ENCODE measurements around the gene DNAJB13.
"Not testable (repeated sequence)": the region's sequence is repeated elsewhere in the genome, so short reads cannot be mapped to it uniquely, and the experiment has no call there.

Gene DNAJB13, protein sequence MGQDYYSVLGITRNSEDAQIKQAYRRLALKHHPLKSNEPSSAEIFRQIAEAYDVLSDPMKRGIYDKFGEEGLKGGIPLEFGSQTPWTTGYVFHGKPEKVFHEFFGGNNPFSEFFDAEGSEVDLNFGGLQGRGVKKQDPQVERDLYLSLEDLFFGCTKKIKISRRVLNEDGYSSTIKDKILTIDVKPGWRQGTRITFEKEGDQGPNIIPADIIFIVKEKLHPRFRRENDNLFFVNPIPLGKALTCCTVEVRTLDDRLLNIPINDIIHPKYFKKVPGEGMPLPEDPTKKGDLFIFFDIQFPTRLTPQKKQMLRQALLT

DNA sequence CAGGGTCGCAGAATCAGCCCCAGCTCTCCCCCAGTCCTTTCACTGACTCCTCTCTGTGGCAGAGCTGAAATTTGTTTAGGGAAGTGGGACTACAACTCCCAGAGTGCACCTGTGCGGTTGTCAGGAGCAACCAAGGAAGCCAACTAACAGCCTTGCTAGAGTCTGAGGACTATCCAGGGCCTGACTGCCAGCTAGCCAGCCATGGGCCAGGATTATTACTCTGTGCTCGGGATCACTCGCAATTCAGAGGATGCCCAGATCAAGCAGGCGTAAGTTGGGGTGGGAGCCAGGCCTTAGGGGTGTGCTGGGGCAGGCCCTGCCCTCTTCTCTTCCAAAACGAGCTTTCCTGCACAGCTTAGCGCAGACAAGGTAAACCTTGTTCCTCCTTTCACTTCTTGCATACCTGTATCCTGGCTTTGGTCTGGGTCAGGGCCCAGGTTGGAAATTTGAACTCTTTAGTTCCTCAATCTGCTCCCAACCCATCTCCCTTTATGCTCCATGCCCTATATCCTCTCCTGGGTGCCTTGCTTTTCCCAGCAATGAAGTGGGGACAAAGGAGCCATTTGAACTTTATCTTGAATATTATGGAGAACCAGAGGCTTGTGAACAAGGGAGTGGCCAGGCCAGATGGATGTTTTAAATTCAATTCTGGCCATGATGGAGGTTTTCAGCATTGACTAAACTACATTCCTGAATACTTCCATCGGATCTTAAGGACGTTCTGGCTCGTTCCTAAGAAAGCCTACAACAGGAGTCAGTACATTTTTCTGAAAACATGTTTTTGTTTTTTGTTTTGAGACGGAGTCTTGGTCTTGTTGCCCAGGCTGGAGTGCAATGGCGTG is at the start of gene DNAJB13:
DNAJB13 (plus strand) TSS at position 158 of the 842 bp plus-strand sequence; CDS start at position 202, 44 bp downstream.
- DNase-seq = peak; percentile 70

DNA sequence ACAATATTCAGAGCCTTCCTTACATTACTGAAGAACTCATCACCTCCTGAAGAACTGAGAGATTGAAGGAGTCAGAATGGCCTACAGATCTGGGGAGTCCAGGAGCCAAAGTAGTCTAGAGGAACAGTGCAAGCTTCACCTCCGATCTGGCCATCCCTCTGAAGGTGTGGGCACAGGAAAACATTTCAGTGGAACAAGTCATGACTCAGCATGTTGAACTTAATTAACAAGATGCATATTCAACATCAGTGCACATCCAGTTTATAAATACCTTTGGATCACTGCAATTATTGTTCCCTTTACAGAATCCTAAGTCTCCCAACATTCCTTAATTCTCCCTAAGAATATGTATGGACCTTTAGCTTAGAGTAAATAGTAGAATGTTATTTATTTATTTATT is 48.5 kb upstream of the DNAJB13 start:
- no peak for DNase-seq

DNA sequence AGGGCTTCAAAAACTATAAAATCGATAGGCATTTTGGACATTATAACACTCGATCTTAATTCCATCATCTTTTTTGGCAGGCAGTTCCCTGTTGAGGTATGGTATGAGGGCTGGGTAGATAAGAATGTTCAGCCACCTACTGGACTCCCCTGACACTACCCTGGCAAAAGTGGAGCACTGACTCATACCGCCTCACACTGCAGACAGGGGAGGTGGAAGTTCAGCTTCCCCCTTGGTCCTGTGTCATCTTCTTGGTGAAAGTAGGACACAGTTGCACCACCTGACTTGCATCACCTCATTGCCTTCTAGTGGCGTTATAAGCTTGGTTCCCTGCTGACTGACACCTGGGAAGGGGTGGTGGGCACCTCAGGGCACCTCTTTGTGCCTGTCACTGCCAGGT is 43.6 kb upstream of the DNAJB13 start:
- DNase-seq = no peak

DNA sequence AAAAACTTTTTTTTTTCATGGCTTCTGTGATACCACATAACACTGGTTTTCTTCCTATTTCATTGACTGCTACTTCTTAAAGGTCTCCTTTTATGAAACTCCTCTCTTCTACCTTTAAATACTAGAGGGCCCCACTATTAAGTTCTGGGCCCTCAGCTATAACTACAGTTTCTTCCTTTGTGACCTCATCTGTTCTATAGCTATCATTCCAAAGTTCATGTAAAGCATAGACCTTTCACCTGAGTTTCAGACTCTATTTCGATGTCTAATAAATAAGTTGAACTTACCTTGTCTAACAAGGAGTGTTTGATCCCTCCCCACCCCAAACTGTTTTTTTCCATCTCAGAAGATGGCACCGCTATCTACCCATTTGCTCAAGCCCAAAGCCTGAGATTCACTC is 38.8 kb upstream of the DNAJB13 start:
- DNase-seq = no peak

DNA sequence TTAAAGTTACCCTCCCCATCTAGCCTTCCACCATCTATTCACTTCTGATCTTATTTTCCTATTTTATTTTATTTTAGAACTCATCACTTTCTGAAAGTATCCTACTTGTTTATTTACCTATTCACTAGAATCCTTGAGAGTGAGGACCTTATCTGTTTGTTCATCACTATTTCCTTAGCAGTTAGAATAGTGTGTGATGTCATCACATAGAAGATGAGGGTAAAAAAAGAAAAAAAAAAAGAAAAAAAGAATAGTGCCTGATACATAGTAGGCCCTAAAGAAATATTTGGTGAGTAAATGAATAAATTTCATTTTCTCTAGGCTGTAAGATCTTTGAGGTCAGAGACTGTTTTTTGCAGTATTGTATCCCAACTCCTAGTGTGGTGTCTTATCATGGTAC is 37.4 kb upstream of the DNAJB13 start:
- DNase-seq = no peak

DNA sequence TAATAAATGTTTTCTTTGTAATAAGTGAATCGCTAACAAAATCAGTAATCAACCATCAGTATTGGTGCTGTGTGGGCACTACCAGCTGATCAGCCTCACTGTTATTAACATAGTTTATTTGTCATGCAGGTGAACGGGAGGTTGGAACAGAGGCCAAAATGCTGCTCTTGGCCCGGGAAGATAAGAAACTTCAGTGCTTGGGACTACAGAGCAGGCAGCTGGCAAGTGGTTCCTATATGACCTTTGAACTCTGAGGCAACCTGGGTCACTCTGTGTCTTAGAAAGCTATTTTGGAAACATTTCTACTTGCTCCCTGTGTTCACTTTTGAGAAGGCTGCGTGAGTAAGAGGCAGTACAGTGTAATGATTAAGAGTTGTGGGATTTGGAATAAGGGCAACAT is 36.5 kb upstream of the DNAJB13 start:
- no peak for DNase-seq

DNA sequence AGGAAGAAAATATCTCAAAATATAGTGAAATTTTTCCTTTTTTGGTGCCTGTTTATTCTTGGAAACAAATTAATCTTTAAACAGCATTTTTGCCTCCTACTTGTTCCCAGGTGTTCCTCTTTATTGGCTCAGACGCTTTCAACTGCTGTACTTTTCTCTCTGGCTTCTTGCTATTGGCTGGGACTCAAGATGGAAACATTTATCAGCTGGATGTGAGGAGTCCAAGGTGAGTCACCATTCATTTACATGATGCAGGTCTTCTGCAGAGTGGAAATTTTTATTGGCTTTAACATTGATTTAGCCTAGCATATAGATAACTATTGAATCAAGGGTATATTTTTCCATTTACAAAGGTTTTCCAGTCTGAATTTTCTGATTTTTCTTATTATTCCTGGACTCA is 34.4 kb upstream of the DNAJB13 start:
- DNase-seq = no peak

DNA sequence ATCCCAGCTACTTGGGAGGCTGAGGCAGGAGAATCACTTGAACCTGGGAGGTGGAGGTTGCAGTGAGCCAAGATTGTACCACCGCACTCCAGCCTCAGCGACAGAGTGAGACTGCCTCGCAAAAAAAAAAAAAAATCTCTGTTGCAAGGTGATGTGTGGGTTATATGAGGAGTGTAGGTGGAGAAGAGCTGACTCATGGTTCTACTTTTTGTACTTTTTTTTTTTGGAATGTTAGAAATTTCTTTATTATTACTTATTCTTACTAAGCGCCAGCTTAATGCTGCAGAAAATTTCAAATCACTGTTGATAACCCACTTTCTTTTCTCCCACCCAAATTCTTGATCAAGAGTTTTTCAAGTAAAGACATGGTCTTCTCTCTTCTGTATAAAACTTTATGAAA is 29.6 kb upstream of the DNAJB13 start:
- DNase-seq = no peak

DNA sequence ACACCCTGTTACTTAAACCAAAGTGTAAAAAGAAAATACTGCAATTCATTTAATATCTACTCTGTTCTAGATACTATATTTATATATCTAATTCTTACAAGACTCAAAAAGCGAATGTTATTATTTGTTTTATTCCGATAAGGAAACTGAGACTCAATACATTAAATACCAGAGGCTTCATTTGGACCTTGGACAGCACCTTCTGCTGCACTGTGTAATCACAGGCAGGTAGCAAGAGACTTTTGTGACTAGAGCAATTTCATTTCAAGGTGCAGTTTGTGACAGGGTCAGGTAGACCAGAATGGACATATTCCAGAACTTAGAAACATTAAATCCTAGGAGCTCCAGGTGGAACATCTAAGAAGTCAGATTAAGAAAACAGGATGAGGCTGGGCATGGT is 21.4 kb upstream of the DNAJB13 start:
- no peak for DNase-seq

DNA sequence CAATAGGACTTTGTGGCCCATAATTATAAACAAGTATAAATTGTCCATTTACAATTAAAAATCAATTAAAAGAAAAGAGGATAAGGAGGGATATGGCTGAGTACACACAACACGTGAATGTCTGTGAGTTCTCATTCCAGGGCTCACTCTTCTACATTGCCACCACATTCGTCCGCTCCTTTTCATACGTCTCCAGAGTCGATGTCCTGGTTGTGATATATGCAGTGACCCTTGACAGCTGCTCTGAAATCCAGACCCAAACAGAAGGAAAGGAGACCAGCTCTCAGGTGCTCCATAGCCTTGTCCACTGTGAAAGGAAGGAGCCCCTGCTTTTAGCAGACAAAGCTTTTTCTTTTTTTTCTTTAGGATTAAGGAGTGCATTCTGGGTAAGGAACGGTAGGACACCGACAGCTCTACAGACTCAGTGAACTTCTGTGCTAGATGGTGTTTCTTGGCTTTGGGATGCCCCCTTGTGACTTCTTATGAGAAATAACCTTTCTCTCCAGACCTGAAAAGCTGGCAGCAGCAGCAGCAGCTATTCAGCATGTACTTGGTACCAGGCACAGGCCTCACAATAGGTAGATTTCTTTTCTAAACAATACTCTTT is 19.7 kb upstream of the DNAJB13 start:
- peak; percentile 40 for DNase-seq

DNA sequence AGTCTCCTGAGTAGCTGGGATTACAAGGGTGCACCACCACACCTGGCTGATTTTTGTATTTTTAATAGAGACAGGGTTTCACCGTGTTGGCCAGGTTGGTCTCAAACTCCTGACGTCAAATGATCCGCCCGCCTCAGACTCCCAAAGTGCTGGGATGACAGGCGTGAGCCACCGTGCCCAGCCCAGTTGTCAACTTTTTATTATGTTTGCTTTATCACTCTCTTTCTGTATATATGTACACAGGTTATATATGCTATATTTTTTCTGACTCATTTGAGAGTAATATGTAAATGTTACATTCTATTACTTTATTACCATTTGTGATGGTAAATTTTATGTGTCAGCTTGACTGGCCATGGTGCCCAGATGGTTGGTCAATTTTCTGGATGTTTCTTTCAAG is 18.9 kb upstream of the DNAJB13 start:
- DNase-seq = no peak

DNA sequence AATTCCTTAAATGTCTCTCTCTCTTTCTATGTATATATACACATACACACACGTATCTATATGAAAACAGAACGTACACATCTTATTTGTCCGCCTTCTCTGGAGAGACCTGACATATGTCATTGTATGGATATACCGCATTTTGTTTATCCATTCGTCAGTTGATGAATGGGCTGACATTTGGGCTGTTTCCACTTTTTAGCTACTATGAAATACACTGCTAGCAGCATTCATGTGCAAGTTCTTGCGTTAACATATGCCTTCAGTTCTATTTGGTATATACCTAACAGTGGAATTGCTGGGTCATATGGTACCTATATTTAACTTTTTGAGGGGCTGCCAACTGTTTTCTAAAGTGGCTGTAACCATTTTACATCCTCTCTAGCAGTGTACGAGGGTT is 18.0 kb upstream of the DNAJB13 start:
- DNase-seq = no peak

DNA sequence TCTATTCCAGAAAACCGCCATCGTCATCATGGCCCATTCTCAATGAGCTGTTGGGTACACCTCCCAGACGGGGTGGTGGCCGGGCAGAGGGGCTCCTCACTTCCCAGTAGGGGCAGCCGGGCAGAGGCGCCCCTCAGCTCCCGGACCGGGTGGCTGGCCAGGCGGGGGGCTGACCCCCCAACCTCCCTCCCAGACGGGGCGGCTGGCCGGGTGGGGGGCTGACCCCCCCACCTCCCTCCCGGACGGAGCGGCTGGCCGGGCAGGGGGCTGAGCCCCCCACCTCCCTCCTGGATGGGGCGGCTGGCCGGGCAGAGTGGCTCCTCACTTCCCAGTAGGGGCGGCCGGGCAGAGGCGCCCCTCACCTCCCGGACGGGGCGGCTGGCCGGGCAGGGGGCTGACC is 14.8 kb upstream of the DNAJB13 start:
- not testable (repeated sequence) for DNase-seq

DNA sequence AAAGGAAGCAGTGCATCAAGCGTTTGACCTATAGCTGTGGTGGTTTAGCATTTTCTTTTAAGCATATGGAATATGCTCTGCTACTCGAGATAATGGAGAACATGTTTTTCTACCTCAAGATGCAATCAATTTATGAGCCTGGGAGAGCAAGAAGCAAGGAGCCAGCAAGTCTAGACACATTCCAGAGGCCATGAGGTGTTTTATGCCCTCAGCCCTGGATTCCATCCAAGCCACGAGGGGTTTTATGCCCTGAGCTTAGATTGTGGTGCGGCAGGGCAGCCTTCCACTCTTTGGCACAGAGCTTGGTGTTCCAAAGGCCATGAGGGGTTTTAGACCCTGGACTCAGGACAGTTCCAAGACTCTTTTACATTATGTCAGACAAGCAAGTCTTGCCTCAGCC is 11.7 kb upstream of the DNAJB13 start:
- no peak for DNase-seq

DNA sequence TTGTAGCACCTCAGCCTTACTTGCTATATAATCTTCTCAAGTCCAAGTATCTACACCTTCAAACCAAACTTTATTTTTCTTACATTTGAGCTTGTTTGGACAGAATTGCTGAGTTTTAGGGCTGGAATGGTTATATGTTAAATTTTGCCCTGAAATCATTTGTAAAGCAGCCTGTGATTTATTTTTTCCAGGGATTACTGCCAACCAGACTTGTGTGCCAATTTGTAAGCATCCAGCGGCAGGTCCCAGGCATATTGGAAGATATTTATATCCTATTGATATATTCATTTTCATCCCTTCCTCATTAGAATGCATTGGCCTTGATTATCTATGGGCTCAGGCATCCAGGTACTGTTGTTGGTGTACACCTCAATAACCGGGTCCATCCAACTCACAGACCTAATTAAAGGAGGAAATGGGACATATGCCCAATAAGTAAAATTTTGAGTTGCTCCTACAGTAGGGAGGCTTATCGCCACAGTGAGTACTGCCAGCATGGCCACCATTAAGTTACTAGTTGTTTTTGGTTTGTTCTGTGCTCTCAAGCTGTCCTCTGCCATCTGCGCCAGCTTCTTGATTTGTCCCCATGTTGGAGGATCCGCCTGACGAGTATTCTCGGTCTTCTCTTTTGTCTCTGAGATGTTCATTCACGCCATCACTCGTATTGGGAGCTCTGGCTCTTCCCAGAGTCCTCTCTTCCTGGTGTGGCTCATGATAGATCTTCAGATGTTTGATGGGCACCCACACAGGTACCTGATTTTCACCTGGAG is 9.8 kb upstream of the DNAJB13 start:
- DNase-seq = no peak

DNA sequence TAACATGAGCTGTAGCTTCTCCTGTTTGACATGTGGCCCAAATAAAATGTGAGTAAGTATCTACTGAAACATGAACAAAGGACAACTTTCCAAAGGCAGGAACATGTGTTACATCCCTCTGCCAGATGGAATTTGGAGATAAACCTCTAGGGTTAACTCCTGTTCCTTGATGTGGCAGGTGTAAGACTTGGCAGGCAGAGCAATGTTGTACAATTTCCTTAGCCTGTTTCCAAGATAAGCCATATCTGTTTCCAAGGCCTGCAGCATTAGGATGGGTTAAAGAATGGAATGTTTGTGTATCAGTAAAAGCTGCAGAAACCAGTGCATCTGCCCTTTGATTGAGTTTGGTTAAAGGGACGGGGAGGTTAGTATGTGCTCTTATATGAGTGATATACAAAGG is 8.8 kb upstream of the DNAJB13 start:
- no peak for DNase-seq

DNA sequence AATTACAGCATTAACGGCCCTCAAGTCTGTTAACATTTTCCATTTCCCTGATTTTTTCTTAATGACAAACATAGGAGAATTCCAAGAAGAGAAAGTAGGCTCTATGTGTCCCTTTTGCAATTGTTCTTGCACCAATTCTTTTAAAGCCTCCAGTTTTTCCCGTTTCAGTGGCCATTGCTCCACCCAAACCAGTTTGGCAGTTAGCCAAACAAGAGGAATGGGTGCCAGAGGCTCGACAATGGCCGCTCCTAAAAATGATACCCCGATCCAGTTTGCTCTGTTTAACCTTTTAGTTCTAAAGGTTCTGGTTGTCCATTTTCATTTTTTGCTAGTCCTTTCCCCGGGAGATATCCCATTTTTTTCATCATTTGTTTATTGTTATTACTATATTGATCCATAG is 6.7 kb upstream of the DNAJB13 start:
- no peak for DNase-seq

DNA sequence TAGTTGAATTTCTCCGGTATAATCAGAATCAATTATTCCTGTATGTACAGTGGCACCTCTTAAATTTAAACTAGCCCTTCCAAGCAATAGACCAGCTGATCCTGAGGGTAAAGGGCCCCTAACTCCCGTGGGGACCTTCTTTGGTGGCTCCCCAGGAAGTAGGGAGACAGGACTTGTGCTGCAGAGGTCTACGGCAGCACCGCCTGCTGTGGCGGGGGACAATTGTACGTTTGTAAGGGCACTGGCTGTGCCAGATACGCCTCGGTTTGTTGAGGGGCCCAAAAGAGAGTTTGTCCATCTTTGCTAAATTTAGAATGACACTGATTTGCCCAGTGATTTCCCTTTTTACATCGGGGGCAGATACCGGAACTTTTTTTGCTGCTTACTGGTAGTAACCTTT is 5.9 kb upstream of the DNAJB13 start:
- DNase-seq = no peak

DNA sequence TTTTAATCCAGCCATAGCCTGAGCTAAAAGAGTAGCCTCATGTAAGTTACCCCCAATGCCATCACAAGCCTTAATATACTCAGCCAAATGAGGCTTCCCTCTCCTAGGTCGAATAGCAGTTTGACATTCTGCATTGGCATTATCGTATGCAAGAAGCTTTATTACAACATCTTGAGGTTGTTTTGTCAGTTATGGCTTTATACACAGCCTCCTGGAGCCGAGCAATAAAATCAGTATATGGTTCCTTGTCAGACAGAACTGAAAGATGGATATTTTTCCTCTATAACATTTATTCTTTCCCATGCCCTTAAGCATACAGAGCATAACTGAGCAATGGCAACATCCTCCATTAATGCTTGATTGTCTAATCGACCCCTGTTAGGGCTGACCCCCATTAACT is 5.4 kb upstream of the DNAJB13 start:
- DNase-seq = no peak

DNA sequence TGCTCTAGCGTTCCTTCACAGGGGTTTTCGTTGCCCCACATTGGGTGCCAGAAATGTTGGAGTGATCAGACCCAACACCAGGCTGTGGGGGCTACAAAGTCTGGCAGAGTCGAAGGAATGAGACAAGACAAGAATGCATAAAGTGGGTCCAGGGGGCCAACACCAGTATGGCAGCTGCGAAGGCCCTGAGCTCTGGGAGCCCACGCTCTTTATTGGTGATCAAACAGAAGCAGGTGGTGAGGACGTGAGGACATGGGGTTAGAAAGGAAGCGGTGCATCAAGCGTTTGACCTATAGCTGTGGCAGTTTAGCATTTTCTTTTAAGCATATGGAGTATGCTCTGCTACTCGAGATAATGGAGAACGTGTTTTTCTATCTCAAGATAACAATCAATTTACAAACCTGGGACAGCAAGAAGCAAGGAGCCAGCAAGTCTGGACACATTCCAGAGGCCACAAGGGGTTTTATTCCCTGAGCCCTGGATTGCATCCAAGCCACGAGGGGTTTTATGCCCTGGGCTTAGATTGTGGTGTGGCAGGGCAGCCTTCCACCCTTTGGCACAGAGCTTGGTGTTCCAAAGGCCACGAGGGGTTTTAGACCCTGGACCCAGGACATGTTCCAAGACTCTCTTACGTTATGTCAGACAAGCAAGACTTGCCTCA is 3.9 kb upstream of the DNAJB13 start:
- no peak for DNase-seq

DNA sequence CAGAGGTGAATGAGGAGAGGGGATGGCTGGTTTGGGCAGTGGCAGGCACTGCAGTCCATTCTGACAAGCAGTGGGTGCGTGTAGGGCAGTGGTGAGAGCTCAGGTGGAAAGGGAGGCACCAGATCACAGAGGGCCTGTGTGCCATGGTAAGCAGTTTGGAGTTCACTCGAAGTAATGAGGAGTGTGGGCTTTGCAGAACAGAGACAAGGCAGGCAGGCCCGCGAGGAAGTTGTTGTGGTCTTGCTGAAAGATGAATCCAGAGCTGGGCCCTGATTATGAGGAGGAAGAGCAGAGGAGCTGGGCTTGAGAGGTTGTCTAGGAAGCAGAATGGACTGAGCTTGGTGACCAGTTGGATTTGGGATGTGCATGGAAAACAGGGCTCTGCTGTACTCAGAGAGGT is 1.6 kb upstream of the DNAJB13 start:
- DNase-seq = no peak

DNA sequence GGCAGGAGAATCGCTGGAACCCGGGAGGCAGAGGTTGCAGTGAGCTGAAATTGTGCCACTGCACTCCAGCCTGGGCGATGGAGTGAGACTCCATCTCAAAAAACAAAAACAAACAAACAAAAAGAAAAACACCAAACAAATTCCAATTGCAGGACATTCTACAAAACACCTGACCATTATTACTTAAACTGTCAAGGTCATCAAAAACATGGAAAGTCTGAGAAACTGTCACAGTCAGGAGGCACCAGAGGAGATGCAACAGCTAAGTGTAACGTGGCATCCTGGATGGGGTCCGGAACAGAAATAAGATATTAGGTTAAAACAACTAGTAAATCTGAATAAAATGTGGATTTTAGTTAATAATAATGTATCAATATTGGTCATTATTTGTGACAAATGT is 914 bp upstream of the DNAJB13 start:
- DNase-seq = no peak

DNA sequence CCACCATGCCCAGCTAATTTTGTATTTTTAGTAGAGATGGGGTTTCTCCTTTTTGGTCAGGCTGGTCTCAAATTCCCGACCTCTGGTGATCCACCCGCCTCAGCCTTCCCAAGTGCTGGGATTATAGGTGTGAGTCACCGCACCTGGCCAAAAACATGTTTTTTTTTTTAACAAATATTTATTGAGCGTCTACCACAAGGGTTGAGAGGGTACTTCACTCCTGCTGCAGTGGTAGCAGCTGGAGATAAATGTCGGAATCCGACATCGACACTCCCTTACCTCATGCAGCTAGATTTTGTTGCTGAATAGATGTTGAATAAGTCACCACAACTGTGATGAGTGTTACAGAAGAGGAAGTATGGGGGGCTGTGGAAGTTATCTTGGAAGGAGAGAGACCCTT is 971 bp downstream of the DNAJB13 start:
- no peak for DNase-seq
